GM23338 (cell line): ENCODE results near the gene LUC7L.

ENCODE experiments used
- CTCF ChIP-seq, 2 experiments: fragments of 200-600 bp in 1 of 2; sonication (generic) in 1 of 2; conservative IDR thresholded peaks; 2 replicates each; pipeline versions ENCODE4 v1.5.1 to v1.6.1; 2016 to 2017; ENCODE audit warnings: antibody characterized with exemption in 2 of 2, low read depth in 2 of 2, mild to moderate bottlenecking in 2 of 2, moderate library complexity in 1 of 2
- EZH2 ChIP-seq: fragments of 200-600 bp; sonication (generic); IDR thresholded peaks from one replicate; pipeline ENCODE4 v1.8.0; 2017; ENCODE audit warnings: antibody characterized with exemption, mild to moderate bottlenecking, low read depth; ENCODE audit not compliant: unreplicated experiment
- EZH2phosphoT487 ChIP-seq: fragments of 200-600 bp; sonication (generic); IDR thresholded peaks from one replicate; pipeline ENCODE4 v1.8.1; 2018; ENCODE audit warnings: antibody characterized with exemption; ENCODE audit not compliant: unreplicated experiment
- JUNB ChIP-seq: IDR thresholded peaks from one replicate; pipeline ENCODE4 v1.6.1; 2016; ENCODE audit warnings: antibody characterized with exemption; ENCODE audit not compliant: unreplicated experiment
- POLR2AphosphoS5 ChIP-seq: IDR thresholded peaks from 2 replicates; pipeline ENCODE4 v1.6.1; 2016; ENCODE audit warnings: antibody characterized with exemption, low read depth
- REST ChIP-seq: IDR thresholded peaks from one replicate; pipeline ENCODE4 v1.6.1; 2018; ENCODE audit warnings: antibody characterized with exemption; ENCODE audit not compliant: unreplicated experiment
- ZNF114 ChIP-seq: fragments of 250-450 bp; sonication (Bioruptor Pico); IDR thresholded peaks from 2 replicates; pipeline ENCODE4 v1.5.0; 2020; ENCODE audit warnings: mild to moderate bottlenecking, moderate library complexity
- TF ChIP-seq, protein P1 (sequence below): IDR thresholded peaks from 2 replicates; pipeline ENCODE4 v1.6.1; 2016; ENCODE audit warnings: antibody characterized with exemption

- TF ChIP-seq CTCF (conservative IDR thresholded peaks at IDR 0.05; ENCODE audit: low read depth in 2 of 2) (no peak), EZH2phosphoT487 (no peak), ZNF114 (CRISPR knock-in tag) (no peak), POLR2AphosphoS5 (no peak), EZH2 (peak; percentile 70), JUNB (no peak), REST (no peak)
- TF ChIP-seq, protein P1, sequence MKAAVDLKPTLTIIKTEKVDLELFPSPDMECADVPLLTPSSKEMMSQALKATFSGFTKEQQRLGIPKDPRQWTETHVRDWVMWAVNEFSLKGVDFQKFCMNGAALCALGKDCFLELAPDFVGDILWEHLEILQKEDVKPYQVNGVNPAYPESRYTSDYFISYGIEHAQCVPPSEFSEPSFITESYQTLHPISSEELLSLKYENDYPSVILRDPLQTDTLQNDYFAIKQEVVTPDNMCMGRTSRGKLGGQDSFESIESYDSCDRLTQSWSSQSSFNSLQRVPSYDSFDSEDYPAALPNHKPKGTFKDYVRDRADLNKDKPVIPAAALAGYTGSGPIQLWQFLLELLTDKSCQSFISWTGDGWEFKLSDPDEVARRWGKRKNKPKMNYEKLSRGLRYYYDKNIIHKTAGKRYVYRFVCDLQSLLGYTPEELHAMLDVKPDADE = no peak
These were observed 54.0 kb downstream of the LUC7L start for GRCh38 chr16:175011-175949.
